CD4-positive, alpha-beta memory T cell (primary cell): ENCODE results near the gene BCAN. TPM values are rescaled to one million over a fixed set of nuclear protein-coding genes. Genes with fewer than 3 reads are reported as not detected.

Experiments
- CTCF ChIA-PET: fragments of 350-600 bp; sonication (Branson Sonifier 250); formaldehyde crosslinking; loops from one replicate; lab custom pipeline; 2021; ENCODE audit warnings: inconsistent platforms; ENCODE audit not compliant: partially characterized antibody; lab: Charles Lee
- POLR2A ChIA-PET: fragments of 350-600 bp; sonication (Branson Sonifier 250); formaldehyde crosslinking; loops from one replicate; lab custom pipeline; 2021; ENCODE audit not compliant: partially characterized antibody; lab: Charles Lee
- DNase-seq, 5 donors: peaks; one replicate each; pipeline versions ENCODE4 v3.0.0 to v3.0.0-alpha.2; 2020 to 2022; ENCODE audit warnings: mixed read lengths in 1 of 5
- H3K27ac ChIP-seq: one replicate; pipeline ENCODE4 v1.7.0; 2013; ENCODE audit warnings: low read depth, low read length
- H3K27me3 ChIP-seq: 2 replicates; pipeline ENCODE4 v1.7.0; 2013; ENCODE audit warnings: mild to moderate bottlenecking, low read length, moderate library complexity; ENCODE audit not compliant: insufficient read depth
- H3K36me3 ChIP-seq: 2 replicates; pipeline ENCODE4 v1.7.0; 2013; ENCODE audit warnings: mild to moderate bottlenecking, low read length, moderate library complexity; ENCODE audit not compliant: insufficient read depth
- H3K4me1 ChIP-seq: 2 replicates; pipeline ENCODE4 v1.7.0; 2013; ENCODE audit warnings: mild to moderate bottlenecking, low read length, moderate library complexity; ENCODE audit not compliant: insufficient read depth
- H3K4me3 ChIP-seq, 2 donors: one replicate each; pipeline ENCODE4 v1.7.0; 2013; ENCODE audit warnings: low read length in 2 of 2, mild to moderate bottlenecking in 1 of 2
- H3K9me3 ChIP-seq, 2 donors: one replicate each; pipeline ENCODE4 v1.7.0; 2013; ENCODE audit warnings: low read length in 2 of 2, control low read depth in 1 of 2; ENCODE audit not compliant: control insufficient read depth in 1 of 2
- H3K27ac Mint-ChIP-seq, 7 donors: one replicate each; pipeline ENCODE4 v1.8.0; 2020 to 2021; ENCODE audit warnings: mixed read lengths in 7 of 7, mild to moderate bottlenecking in 6 of 7, inconsistent platforms in 3 of 7, moderate library complexity in 3 of 7
- H3K27me3 Mint-ChIP-seq, 2 donors: one replicate each; pipeline ENCODE4 v1.8.0; 2020 to 2021; ENCODE audit warnings: mixed read lengths in 2 of 2
- H3K36me3 Mint-ChIP-seq, 2 donors: one replicate each; pipeline ENCODE4 v1.8.0; 2020 to 2021; ENCODE audit warnings: mixed read lengths in 2 of 2, inconsistent platforms in 1 of 2, mild to moderate bottlenecking in 1 of 2
- H3K4me1 Mint-ChIP-seq, 4 donors: one replicate each; pipeline ENCODE4 v1.8.0; 2020 to 2021; ENCODE audit warnings: mixed read lengths in 4 of 4, mild to moderate bottlenecking in 1 of 4
- H3K4me3 Mint-ChIP-seq, 8 donors: one replicate each; pipeline ENCODE4 v1.8.0; 2020 to 2021; ENCODE audit warnings: mixed read lengths in 8 of 8, mild to moderate bottlenecking in 7 of 8, moderate library complexity in 6 of 8, inconsistent platforms in 3 of 8
- H3K9me3 Mint-ChIP-seq, 8 donors: one replicate each; pipeline ENCODE4 v1.8.0; 2020 to 2021; ENCODE audit warnings: mixed read lengths in 8 of 8, mild to moderate bottlenecking in 5 of 8, inconsistent platforms in 3 of 8, moderate library complexity in 1 of 8
- intact Hi-C: fragments of 100-400 bp; cut with micrococcal nuclease; formaldehyde crosslinking; loops from one replicate; pipeline ENCODE4 v1.15.1; 2023
- polyA plus RNA-seq, 2 donors: library from polyadenylated mRNA; unstranded; fragments of 300-500 nt; fragmentation: Illumina TruSeq; gene quantifications; one replicate each; pipeline ENCODE4 v1.2.3, GENCODE V29; 2021
- total RNA-seq, 2 experiments: library from RNA; stranded (reverse); gene quantifications; one replicate each; pipeline ENCODE4 v1.2.3, GENCODE V29; 2021

The BCAN gene
- total and polyA plus RNA-seq, 4 experiments from 2014 or later: not detected

- DNase-seq: no peak
- H3K36me3 ChIP-seq: no peaks in the 10 kb centered on the region
- POLR2A ChIA-PET: no interaction called here
- H3K4me1 Mint-ChIP-seq: peaks cover 0 to 4% (median 0%) of the 10 kb centered on the region in 4 donors
- H3K27me3 Mint-ChIP-seq: peaks cover 2 to 9% of the 10 kb centered on the region in 2 donors
- no peak overlapping the region for H3K27ac Mint-ChIP-seq
- no peak overlapping the region for H3K4me3 Mint-ChIP-seq
- peaks cover 0 to 2% (median 0%) of the 10 kb centered on the region in 8 donors for H3K9me3 Mint-ChIP-seq
- H3K36me3 Mint-ChIP-seq: no peaks in the 10 kb centered on the region
- H3K27ac ChIP-seq: no peak overlapping the region
- no peaks in the 10 kb centered on the region for H3K27me3 ChIP-seq
- H3K4me3 ChIP-seq: no peak overlapping the region
- H3K9me3 ChIP-seq: no peaks in the 10 kb centered on the region
- H3K4me1 ChIP-seq: peaks cover 4% of the 10 kb centered on the region
- intact Hi-C loops: no loop called here
- CTCF ChIA-PET: interaction anchor here (0.6 to 1.6 kb wide), 3 partner anchors 10 to 44 kb away, joined by 3 read pairs; partner anchors contain the start of gene CRABP2
Measured at GRCh38 chr1:156667968-156668709, 26.2 kb downstream of the BCAN start.

- no peak overlapping the region for H3K27ac Mint-ChIP-seq
- H3K9me3 Mint-ChIP-seq: peaks cover 0 to 2% (median 0%) of the 10 kb centered on the region in 8 donors
- peaks cover 8% of the 10 kb centered on the region in 2 donors for H3K27me3 Mint-ChIP-seq
- peaks cover 0 to 4% (median 0%) of the 10 kb centered on the region in 4 donors for H3K4me1 Mint-ChIP-seq
- intact Hi-C loops: no loop called here
- H3K4me3 Mint-ChIP-seq: no peak overlapping the region
- H3K36me3 Mint-ChIP-seq: no peaks in the 10 kb centered on the region
- no peak for DNase-seq
- Histone ChIP-seq H3K4me1 (peaks cover 4% of the 10 kb centered on the region), H3K36me3 (no peaks in the 10 kb centered on the region), H3K27me3 (no peaks in the 10 kb centered on the region), H3K4me3 (no peak overlapping the region), H3K27ac (no peak overlapping the region), H3K9me3 (no peaks in the 10 kb centered on the region)
- ChIA-PET CTCF (interaction anchor here (1.2 kb wide), 1 partner anchor 45 kb away, joined by 3 read pairs; no protein-coding TSS in a partner anchor), POLR2A (no interaction called here)
Measured at GRCh38 chr1:156668801-156669637, 27.1 kb downstream of the BCAN start.

DNA sequence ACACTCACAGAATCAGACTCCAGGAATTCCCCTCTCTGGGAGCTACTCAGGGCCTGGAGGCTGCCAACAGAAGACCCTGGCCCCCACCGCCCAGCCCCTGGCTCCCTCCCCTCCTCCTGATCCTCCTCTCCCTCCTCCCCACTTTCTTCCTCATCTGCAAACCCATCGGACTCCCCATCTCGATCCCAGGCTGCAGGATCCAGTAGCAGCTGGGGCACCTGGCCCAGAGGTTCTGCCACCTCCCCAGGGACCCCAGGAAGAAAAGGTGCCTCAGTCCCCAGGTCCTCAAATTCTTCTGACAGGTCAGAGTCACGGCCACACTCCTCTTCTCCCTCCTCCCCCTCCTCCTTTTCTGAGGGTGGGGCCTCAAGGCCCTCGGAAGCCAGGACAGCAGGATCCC lies 27.9 kb downstream of the BCAN start:
- no peak overlapping the region for H3K4me3 ChIP-seq
- Mint-ChIP-seq H3K9me3 (peaks cover 0 to 2% (median 0%) of the 10 kb centered on the region in 8 donors), H3K4me1 (peaks cover 0 to 4% (median 0%) of the 10 kb centered on the region in 4 donors), H3K36me3 (no peaks in the 10 kb centered on the region), H3K4me3 (no peak overlapping the region), H3K27ac (no peak overlapping the region), H3K27me3 (peaks cover 11 to 14% of the 10 kb centered on the region in 2 donors)
- H3K27me3 ChIP-seq: no peaks in the 10 kb centered on the region
- ChIA-PET CTCF (interaction anchor here (1.0 kb wide), 1 partner anchor 190 kb away, joined by 3 read pairs; the partner anchor contains the start of gene NTRK1), POLR2A (no interaction called here)
- DNase-seq: no peak
- intact Hi-C loops: no loop called here
- H3K4me1 ChIP-seq: peaks cover under 1% of the 10 kb centered on the region
- no peak overlapping the region for H3K27ac ChIP-seq
- H3K9me3 ChIP-seq: no peaks in the 10 kb centered on the region
- H3K36me3 ChIP-seq: no peaks in the 10 kb centered on the region

DNA sequence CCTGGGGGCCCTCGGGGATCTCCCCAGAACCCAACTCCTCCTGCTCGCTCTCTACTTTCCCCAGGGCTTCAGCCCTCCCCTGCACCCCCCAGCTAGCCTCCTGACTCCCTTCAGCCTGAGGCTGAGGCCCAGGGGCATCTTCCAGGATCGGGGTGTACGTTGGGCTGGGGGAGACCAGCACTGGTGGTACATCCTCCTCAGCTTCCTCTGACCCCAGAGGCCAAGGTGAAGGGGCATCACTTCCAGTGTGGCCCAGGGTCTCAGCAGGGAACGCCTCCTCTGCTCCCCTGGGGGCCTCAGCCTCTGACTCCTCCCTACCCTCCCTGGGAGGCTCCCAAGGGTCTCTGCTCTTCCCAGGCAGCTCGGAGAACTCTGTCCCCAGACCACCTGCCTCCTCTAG lies 28.4 kb downstream of the BCAN start:
- no peaks in the 10 kb centered on the region for H3K9me3 ChIP-seq
- no peak overlapping the region for H3K4me3 Mint-ChIP-seq
- H3K27ac ChIP-seq: no peak overlapping the region
- no peaks in the 10 kb centered on the region for H3K4me1 ChIP-seq
- H3K27me3 ChIP-seq: no peaks in the 10 kb centered on the region
- no peak overlapping the region for H3K27ac Mint-ChIP-seq
- no peaks in the 10 kb centered on the region for H3K36me3 Mint-ChIP-seq
- ChIA-PET CTCF (interaction anchor here (1.0 kb wide), 1 partner anchor 190 kb away, joined by 3 read pairs; the partner anchor contains the start of gene NTRK1), POLR2A (interaction anchor here (0.6 kb wide), 1 partner anchor 9 kb away, joined by 3 read pairs; no protein-coding TSS in a partner anchor)
- H3K4me3 ChIP-seq: no peak overlapping the region
- H3K27me3 Mint-ChIP-seq: peaks cover 13 to 18% of the 10 kb centered on the region in 2 donors
- no peak for DNase-seq
- peaks cover 0 to 4% (median 0%) of the 10 kb centered on the region in 4 donors for H3K4me1 Mint-ChIP-seq
- H3K36me3 ChIP-seq: no peaks in the 10 kb centered on the region
- H3K9me3 Mint-ChIP-seq: peaks cover 0 to 2% (median 0%) of the 10 kb centered on the region in 8 donors
- intact Hi-C loops: no loop called here

DNA sequence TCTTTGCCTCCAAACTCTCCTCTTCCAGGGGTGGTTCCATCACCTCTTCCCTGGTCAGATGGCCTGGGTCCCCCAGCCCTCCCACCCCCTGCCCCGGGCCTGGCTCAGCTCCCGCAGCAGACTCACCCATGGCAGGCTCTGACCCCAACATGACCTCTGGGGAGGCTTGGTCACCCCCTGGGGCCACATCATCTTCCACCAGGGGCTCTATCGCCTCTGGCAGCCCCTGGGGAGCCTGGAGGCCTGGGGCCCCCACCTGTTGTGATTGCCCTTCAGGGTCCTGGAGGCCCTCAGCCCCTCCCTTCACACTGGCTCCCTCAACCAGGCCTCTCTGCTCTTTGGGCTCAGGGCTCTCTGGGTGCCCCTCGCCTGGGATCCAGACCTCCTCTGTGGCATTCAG lies 28.9 kb downstream of the BCAN start:
- H3K36me3 ChIP-seq: no peaks in the 10 kb centered on the region
- no peak overlapping the region for H3K4me3 ChIP-seq
- Mint-ChIP-seq H3K4me3 (no peak overlapping the region), H3K27me3 (peaks cover 15 to 20% of the 10 kb centered on the region in 2 donors), H3K4me1 (peaks cover 0 to 4% (median 0%) of the 10 kb centered on the region in 4 donors), H3K36me3 (no peaks in the 10 kb centered on the region), H3K9me3 (peaks cover 0 to 2% (median 0%) of the 10 kb centered on the region in 8 donors), H3K27ac (no peak overlapping the region)
- no peak overlapping the region for H3K27ac ChIP-seq
- intact Hi-C loops: no loop called here
- no peaks in the 10 kb centered on the region for H3K4me1 ChIP-seq
- no peaks in the 10 kb centered on the region for H3K9me3 ChIP-seq
- H3K27me3 ChIP-seq: peaks cover 2% of the 10 kb centered on the region
- CTCF ChIA-PET: interaction anchor here (1.0 kb wide), 1 partner anchor 189 kb away, joined by 3 read pairs; the partner anchor contains the start of gene NTRK1
- DNase-seq: no peak
- POLR2A ChIA-PET: interaction anchor here (0.6 kb wide), 1 partner anchor 9 kb away, joined by 3 read pairs; no protein-coding TSS in a partner anchor

- no peaks in the 10 kb centered on the region for H3K36me3 ChIP-seq
- CTCF ChIA-PET: interaction anchor here (1.0 kb wide), 1 partner anchor 11 kb away, joined by 3 read pairs; no protein-coding TSS in a partner anchor
- no peaks in the 10 kb centered on the region for H3K4me1 ChIP-seq
- Mint-ChIP-seq H3K27me3 (peaks cover 15 to 22% of the 10 kb centered on the region in 2 donors), H3K4me3 (no peak overlapping the region), H3K36me3 (no peaks in the 10 kb centered on the region), H3K4me1 (peaks cover 0 to 2% (median 0%) of the 10 kb centered on the region in 4 donors), H3K27ac (peak overlapping the region in 1 of 7 donors; percentile 26), H3K9me3 (peaks cover 0 to 2% (median 0%) of the 10 kb centered on the region in 8 donors)
- H3K27ac ChIP-seq: no peak overlapping the region
- POLR2A ChIA-PET: no interaction called here
- H3K9me3 ChIP-seq: no peaks in the 10 kb centered on the region
- no peak for DNase-seq
- peaks cover 8% of the 10 kb centered on the region for H3K27me3 ChIP-seq
- intact Hi-C loops: no loop called here
- H3K4me3 ChIP-seq: no peak overlapping the region
Measured at GRCh38 chr1:156671804-156672203, 29.9 kb downstream of the BCAN start.
